AML-193 (cell line): ENCODE data around the gene FAM120AOS.

Experiments
- DNase-seq, 2 experiments: peaks; one replicate each; lab custom pipeline; 2025; lab: John Stamatoyannopoulos, UW

FAM120AOS gene

DNA sequence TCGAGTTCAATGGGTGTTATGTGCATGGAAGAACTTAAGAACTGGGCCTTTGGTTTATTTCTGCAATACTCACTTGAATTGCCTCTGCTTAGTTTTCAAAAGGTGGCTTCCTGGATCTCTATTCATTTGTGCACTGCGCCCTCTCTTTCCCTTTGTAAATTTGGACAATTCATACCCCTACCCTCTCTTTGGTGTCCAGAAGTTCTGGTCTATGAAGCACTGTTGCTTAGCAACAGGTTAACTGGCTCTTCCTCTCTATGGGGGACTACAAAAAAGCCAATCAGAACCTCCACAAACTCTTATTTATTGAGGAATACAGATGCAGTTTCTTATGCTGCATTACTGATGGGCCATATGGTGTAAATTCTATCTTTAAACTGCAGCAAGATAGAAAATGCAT is 15.4 kb downstream of the FAM120AOS start:
- no peak for DNase-seq

- DNase-seq: no peak
Measured at GRCh38 chr9:93436655-93437407, 16.6 kb downstream of the FAM120AOS start.

DNA sequence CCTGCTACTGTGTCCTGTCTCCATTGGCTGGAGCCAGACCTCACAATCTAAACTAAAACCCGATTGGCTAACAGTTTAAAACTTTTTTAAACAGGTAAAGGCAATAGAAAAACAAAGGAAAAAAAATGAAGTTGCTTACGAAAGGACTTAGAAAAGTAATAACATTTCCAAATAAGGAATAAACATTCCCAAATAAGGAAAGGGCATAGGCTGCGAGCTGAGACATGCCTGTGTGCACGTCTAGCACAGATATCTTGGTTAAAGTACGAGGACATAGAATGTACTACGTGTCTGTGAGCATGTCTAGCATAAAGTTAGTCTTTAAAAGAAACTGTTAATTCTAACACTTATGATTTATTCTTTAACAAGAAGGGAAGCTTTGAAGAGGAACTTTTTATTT is 17.2 kb downstream of the FAM120AOS start:
- DNase-seq: no peak

DNA sequence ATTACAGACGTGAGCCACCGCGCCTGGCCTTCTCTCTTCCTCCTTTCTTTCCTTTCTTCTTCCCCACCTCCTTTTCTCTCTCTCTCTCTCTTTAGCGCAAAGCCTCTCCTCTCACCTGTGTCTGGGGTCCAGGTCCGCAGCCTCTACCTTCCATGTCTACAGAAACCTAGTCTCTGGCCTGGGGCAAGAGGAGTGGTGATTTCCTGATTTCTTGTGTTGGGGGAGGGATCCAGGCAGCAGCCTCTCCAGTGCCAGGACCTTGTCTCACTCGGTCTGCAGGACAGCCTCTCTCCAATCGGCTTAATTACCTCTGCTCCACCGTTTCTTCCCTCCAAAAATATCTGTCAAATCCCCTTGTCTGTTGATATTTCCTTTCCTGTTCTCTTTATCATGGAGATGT is 18.0 kb downstream of the FAM120AOS start:
- DNase-seq: no peak

DNA sequence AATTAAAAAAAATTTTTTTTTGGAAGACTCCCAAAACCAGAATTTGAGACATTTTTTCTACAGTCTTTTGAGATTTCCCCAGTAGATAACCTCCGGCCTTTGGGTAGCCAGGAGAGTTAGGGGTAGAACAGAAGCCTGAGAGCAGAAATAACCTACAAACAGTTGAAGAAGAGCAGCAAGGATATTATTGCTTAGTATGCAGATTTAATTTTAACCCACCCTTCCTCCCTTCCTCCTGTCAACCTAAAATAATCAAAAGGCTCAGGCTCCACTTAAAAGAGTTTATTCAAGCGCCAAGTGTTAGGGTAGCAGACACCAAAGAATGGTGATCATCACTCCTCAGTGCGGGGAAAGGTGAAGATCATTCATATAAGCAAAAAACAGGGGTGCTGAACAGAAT is 19.3 kb downstream of the FAM120AOS start:
- no peak for DNase-seq

DNA sequence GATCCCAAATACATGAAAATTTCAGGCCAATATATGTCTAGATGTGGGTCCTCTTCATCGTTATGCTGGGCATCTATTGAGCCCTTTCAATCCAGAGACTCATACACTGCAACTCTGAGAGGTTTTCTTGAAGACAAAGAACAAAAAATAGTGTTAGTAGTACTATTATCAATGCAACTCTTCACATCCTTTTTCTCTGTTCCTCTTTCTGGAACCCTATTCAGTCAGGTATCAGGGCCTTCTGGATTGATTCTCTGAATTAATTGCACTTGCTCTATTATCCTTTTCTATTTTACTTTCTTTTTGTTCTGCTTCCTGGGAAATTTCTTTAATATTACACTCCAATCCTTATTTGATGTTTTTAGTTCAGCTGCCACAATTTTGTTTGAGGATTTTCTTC is 20.4 kb downstream of the FAM120AOS start:
- DNase-seq: no peak

DNA sequence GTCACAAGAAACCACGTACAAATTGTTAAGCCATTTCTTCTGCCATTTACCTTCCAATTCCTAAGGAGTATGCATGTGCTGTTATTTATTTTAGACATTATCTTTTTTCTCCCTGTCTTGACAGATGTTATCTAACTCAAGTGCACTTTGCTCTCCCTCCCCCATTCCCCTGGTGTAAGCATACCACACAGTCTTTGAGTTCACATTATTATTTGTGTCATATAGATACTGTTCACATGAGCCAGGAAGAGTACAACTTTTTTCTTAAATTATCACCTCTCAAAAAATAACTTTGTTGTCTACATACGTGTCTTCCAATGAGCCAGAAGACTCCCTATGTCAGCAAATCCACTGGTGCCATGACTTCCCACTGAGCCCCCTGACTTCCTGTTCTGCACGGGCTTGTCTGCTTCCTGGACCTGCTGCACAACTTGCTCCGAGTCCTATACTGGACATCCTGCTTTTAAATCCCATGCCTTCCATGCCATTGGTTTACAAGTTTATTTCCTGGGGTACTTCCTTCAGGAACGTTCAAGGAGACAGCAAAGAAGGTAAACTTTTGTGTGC is 21.8 kb downstream of the FAM120AOS start:
- no peak for DNase-seq

GRCh38 chr9:93427655-93428379 is 25.6 kb downstream of the FAM120AOS start:
- DNase-seq: no peak

DNA sequence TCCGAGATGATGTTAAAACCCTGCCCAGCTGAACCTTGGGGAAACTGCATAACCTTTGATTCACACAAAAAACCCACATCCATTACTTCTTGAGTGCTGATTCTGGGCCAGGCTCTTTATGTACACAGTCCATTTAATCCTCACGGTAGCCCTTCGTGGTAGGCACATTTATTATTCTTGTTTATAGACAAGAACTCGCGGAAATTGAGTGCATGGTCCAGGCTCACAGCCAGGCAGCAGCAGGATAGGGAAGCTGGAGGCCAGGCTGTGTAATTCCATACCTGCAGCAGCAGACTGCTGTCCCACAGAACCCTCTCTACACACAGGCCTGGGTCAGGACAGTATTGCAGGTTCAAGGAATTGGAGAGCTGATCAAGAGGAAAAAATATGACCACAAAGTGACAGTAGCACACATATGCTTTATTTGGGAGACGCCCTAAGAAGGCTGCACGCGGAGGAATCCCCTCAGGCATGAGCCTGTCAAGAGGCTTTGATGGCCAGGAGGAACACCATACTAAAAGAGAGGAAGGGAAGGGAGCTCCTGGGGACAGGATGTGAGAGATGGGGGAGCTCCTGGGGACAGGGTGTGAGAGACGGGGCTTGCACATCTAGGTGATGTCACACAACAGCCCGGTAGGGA is 30.3 kb downstream of the FAM120AOS start:
- DNase-seq: no peak

GRCh38 chr9:93419023-93419422 is 34.4 kb downstream of the FAM120AOS start:
- no peak for DNase-seq

DNA sequence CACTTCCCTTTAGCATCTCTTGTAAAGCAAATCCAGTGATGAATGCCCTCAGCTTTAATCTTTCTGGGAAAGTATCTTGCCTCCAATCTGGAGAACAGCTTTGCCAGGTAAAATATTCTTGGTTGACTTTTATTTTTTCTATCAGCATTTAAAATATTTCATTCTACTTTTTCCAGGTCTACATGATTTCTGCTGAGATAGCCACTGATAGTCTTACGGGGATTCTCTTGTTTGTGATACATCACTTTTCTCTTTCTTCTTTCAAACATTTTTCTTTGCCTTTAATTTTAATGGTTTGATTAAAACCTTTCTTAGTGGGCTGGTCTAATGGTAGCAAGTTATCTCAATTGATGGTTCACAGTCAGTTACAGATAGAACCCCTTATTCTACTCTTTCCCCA is 35.8 kb downstream of the FAM120AOS start:
- no peak for DNase-seq

DNA sequence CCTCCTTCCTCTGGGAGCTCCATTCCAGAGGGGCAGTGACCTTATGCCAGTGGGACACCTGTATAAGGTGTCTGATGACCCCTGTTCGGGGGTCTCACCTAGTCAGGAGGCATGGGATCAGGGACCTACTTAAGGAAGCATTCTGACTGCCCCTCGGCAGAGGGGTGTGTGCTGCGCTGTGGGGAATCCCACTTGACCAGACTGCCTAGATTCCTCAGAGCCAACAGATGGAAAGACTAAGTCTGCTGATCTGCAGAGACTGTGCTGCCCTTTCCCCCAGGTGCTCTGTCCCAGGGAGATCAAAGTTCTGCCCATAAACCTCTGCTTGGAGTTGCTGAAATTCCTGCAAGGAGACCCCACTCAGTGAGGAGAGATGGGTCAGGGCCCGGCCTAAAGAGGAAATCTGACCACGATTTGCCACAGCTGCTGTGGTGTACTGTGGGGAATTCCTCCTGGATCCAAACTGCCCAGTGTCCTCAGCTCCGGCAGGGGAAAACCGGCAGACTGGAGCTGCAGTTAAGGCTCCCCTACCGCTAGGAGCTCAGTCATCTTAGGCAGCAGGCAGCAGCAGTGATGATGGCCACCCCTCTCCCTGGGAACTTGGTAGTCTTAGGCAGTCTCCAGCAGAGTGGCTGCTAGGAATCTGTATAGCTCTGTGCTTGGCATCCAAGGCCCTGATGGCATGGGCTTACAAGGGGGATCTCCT is 36.7 kb downstream of the FAM120AOS start:
- no peak for DNase-seq

DNA sequence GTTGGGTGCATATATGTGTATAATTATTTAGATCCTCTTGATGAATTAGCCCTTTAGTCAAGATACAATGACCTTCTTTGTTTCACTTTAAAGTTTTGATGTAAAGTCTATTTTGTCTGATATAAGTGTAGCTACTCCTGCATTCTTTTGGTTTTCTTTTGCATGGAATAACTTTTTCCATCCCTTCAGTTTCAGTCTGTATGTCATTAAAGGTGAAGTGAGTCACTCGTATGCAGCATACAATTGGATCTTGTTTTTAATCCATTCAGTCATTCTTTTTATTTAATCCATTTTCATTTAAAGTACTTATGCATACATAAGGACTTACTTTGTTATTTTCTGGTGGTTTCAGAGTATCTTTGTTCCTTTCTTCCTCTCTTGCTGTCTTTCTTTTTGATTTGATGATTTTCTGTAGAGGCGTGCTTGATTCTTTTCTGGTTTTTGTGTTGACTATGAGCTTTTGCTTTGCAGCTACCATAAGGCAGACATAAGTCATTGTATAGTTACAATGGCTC is 38.1 kb downstream of the FAM120AOS start:
- DNase-seq: no peak

GRCh38 chr9:93413530-93413929 is 39.9 kb downstream of the FAM120AOS start:
- no peak for DNase-seq

- DNase-seq: no peak
Measured at GRCh38 chr9:93406371-93406770, 47.0 kb downstream of the FAM120AOS start.

GRCh38 chr9:93398471-93398870 is 54.9 kb downstream of the FAM120AOS start:
- DNase-seq: no peak

- DNase-seq: no peak
Measured at GRCh38 chr9:93397661-93398373, 55.6 kb downstream of the FAM120AOS start.
